Parathyroid adenoma (tissue), 2 donors: ENCODE measurements around the gene CADM2.

Experiments
- H2AFZ ChIP-seq: fragments of 300-600 bp; sonication (generic); one replicate; pipeline ENCODE4 v1.7.0; 2017; ENCODE audit warnings: antibody characterized with exemption, mild to moderate bottlenecking
- H3K27ac ChIP-seq: fragments of 300-600 bp; sonication (generic); one replicate; pipeline ENCODE4 v1.7.0; 2017
- H3K27me3 ChIP-seq: fragments of 300-600 bp; sonication (generic); one replicate; pipeline ENCODE4 v1.7.0; 2017; ENCODE audit warnings: low read length; ENCODE audit not compliant: control insufficient read depth, insufficient read depth
- H3K36me3 ChIP-seq: fragments of 300-600 bp; sonication (generic); one replicate; pipeline ENCODE4 v1.7.0; 2017; ENCODE audit warnings: low read length; ENCODE audit not compliant: control insufficient read depth, insufficient read depth
- H3K4me1 ChIP-seq: fragments of 300-600 bp; sonication (generic); one replicate; pipeline ENCODE4 v1.7.0; 2017; ENCODE audit warnings: control low read depth
- H3K4me2 ChIP-seq: fragments of 300-600 bp; sonication (generic); one replicate; pipeline ENCODE4 v1.7.0; 2017; ENCODE audit warnings: low read length
- H3K4me3 ChIP-seq: fragments of 300-600 bp; sonication (generic); one replicate; pipeline ENCODE4 v1.7.0; 2017; ENCODE audit warnings: low read depth, low read length
- H3K79me2 ChIP-seq: fragments of 300-600 bp; sonication (generic); one replicate; pipeline ENCODE4 v1.7.0; 2017; ENCODE audit warnings: control low read depth
- H3K9ac ChIP-seq: fragments of 300-600 bp; sonication (generic); one replicate; pipeline ENCODE4 v1.7.0; 2017; ENCODE audit warnings: mild to moderate bottlenecking
- H3K9me3 ChIP-seq: fragments of 300-600 bp; sonication (generic); one replicate; pipeline ENCODE4 v1.7.0; 2017; ENCODE audit warnings: low read length; ENCODE audit not compliant: control insufficient read depth
- TF ChIP-seq, protein P1 (sequence below): fragments of 300-600 bp; sonication (generic); IDR thresholded peaks from one replicate; pipeline ENCODE4 v1.7.0; 2017; ENCODE audit warnings: antibody characterized with exemption, mild to moderate bottlenecking
- donor health status: primary hyperparathyroidism.

CADM2 gene

GRCh38 chr3:85003479-85003878 lies 44.7 kb downstream of the CADM2 start:
- no peak overlapping the region for H3K27ac ChIP-seq
- no peaks in the 10 kb centered on the region for H3K36me3 ChIP-seq
- no peaks in the 10 kb centered on the region for H3K79me2 ChIP-seq
- H3K4me3 ChIP-seq = no peak overlapping the region
- H3K4me2 ChIP-seq = no peak overlapping the region
- no peak overlapping the region for H3K9ac ChIP-seq
- no peaks in the 10 kb centered on the region for H3K4me1 ChIP-seq
- TF ChIP-seq, protein P1, sequence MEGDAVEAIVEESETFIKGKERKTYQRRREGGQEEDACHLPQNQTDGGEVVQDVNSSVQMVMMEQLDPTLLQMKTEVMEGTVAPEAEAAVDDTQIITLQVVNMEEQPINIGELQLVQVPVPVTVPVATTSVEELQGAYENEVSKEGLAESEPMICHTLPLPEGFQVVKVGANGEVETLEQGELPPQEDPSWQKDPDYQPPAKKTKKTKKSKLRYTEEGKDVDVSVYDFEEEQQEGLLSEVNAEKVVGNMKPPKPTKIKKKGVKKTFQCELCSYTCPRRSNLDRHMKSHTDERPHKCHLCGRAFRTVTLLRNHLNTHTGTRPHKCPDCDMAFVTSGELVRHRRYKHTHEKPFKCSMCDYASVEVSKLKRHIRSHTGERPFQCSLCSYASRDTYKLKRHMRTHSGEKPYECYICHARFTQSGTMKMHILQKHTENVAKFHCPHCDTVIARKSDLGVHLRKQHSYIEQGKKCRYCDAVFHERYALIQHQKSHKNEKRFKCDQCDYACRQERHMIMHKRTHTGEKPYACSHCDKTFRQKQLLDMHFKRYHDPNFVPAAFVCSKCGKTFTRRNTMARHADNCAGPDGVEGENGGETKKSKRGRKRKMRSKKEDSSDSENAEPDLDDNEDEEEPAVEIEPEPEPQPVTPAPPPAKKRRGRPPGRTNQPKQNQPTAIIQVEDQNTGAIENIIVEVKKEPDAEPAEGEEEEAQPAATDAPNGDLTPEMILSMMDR = no peak
- no peaks in the 10 kb centered on the region for H3K9me3 ChIP-seq
- no peaks in the 10 kb centered on the region for H3K27me3 ChIP-seq
- H2AFZ ChIP-seq = no peak overlapping the region

GRCh38 chr3:85004147-85004546 lies 45.4 kb downstream of the CADM2 start:
- H3K27ac ChIP-seq = no peak overlapping the region
- H3K4me2 ChIP-seq = no peak overlapping the region
- H3K4me3 ChIP-seq = no peak overlapping the region
- TF ChIP-seq, protein P1 = no peak
- H2AFZ ChIP-seq = no peak overlapping the region
- H3K9me3 ChIP-seq = no peaks in the 10 kb centered on the region
- H3K36me3 ChIP-seq = no peaks in the 10 kb centered on the region
- no peaks in the 10 kb centered on the region for H3K4me1 ChIP-seq
- H3K9ac ChIP-seq = no peak overlapping the region
- no peaks in the 10 kb centered on the region for H3K27me3 ChIP-seq
- no peaks in the 10 kb centered on the region for H3K79me2 ChIP-seq

GRCh38 chr3:85005946-85006345 lies 47.2 kb downstream of the CADM2 start:
- Histone ChIP-seq H3K79me2 (no peaks in the 10 kb centered on the region), H3K4me2 (no peak overlapping the region), H3K4me1 (no peaks in the 10 kb centered on the region), H3K27ac (no peak overlapping the region), H3K27me3 (no peaks in the 10 kb centered on the region), H3K4me3 (no peak overlapping the region), H2AFZ (no peak overlapping the region), H3K9ac (no peak overlapping the region), H3K9me3 (no peaks in the 10 kb centered on the region), H3K36me3 (no peaks in the 10 kb centered on the region)
- TF ChIP-seq, protein P1 = no peak

- H2AFZ ChIP-seq = no peak overlapping the region
- no peaks in the 10 kb centered on the region for H3K4me1 ChIP-seq
- no peaks in the 10 kb centered on the region for H3K27me3 ChIP-seq
- H3K9me3 ChIP-seq = no peaks in the 10 kb centered on the region
- no peaks in the 10 kb centered on the region for H3K79me2 ChIP-seq
- no peaks in the 10 kb centered on the region for H3K36me3 ChIP-seq
- TF ChIP-seq, protein P1 = no peak
- no peak overlapping the region for H3K4me3 ChIP-seq
- no peak overlapping the region for H3K27ac ChIP-seq
- H3K9ac ChIP-seq = no peak overlapping the region
- no peak overlapping the region for H3K4me2 ChIP-seq
Measured at GRCh38 chr3:85007195-85008094, 48.7 kb downstream of the CADM2 start.

GRCh38 chr3:85020828-85021227 lies 62.0 kb downstream of the CADM2 start:
- TF ChIP-seq, protein P1 = no peak
- H3K4me1 ChIP-seq = no peaks in the 10 kb centered on the region
- no peak overlapping the region for H3K27ac ChIP-seq
- no peak overlapping the region for H3K4me2 ChIP-seq
- H3K79me2 ChIP-seq = no peaks in the 10 kb centered on the region
- H3K9me3 ChIP-seq = no peaks in the 10 kb centered on the region
- H3K36me3 ChIP-seq = no peaks in the 10 kb centered on the region
- H3K9ac ChIP-seq = no peak overlapping the region
- no peak overlapping the region for H3K4me3 ChIP-seq
- H2AFZ ChIP-seq = no peak overlapping the region
- no peaks in the 10 kb centered on the region for H3K27me3 ChIP-seq
